GM19452 (cell line): ENCODE results near the gene FBN3.
A peak's percentile ranks its signal among the peaks of the same experiment; 100 is the strongest.
"Not testable (repeated sequence)": the region's sequence is repeated elsewhere in the genome, so short reads cannot be mapped to it uniquely, and the experiment has no call there.

Experiments used
- ATAC-seq: cut with Tn5 transposase; IDR thresholded peaks from one replicate; pipeline ENCODE4 v1.9.1; 2021; ENCODE audit not compliant: unreplicated experiment

FBN3 gene

DNA sequence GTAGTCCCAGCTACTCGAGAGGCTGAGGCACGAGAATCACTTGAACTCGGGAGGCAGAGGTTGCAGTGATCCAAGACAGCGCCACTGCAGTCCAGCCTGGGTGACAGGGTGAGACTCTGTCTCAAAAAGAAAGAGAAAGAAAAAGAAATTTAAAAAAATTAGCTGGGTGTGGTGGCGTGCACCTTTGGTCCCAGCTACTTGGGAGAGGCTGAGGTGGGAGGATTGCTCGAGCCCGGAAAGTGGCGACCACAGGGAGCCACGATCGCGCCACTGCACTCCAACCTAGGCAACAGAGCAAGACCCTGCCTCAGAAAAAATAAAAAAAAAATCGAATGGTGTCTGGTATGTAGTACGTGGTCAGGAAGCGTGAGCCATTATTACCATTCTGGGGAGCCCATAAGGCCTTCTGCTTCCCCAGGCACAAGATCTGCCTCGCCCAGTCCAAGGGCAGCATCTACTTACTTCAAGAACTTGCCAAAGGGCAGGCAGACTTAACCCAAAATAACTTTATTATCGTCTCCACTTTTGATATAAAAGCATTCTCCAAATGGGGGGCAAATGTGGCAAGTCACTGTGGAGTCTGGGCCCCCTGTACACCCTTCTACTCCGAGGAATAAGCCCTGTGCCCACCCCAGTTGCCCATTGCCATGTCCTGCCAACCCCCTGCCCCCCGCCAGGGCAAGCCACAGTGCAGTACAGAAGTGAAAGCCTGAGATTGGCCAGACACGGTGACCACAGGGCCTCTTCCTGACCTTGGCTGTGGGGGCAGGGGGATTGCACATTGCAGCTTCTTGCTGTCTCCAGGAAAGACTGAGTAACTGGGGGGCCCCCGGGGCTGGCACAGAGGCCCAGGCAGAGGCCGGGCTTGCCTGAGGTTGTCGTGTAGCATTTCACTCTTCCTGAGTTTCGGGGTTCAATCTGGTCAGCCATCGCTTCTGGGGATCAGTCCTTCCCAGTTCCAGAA lies 84.2 kb downstream of the FBN3 start:
- ATAC-seq, result no peak

DNA sequence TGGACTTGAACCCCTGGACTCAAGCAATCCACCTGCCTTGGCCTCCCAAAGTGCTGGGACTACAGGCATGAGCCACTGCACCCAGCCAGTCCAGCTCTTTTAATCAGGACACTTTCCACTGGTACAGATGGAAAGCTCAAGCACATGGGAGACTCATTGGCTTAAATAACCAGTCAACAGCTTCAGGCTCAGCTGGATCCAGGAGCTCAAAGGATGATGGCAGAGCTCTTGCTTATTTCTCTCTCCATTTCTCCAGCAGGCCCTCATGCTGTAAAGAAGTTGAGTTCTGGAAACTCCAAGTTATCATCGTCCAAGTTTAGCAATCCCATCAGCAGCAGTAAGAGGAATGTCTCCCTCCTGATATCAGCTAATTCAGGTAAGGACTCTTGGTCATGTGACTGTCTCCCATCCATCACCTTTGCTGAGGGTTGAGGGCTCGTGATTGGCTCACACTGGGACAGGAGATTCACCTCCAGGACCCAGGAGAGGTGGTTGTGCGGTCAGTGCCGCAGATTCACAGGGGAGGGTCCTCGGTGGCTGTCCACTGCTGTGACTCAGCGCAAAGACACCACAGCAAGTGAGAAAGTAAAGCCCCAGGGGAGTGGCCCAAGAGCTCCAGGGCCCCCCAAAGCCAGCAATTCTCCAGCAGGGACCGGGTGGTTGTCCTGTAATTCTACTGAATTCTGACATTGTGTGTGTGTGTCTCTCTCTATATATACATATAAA lies 91.7 kb downstream of the FBN3 start:
- ATAC-seq, result no peak

DNA sequence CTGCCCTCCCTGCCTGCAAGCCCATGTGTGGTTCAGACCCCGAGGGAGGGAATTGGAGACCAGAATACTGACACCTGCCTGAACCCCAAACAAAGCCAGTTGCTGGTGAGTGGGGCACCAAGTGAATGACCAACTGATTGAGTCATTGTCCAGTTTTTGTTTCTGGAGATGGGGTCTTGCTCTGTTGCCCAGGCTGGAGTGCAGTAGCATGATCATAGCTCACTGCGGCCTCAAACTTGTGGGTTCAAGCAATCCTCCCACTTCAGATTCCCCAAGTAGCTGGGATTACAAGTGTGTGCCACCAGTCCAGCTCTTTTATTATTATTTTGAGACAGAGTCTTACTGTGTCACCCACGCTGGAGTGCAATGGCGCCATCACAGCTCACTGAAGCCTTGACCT lies 92.9 kb downstream of the FBN3 start:
- no peak for ATAC-seq

GRCh38 chr19:8054169-8054568 lies 95.2 kb downstream of the FBN3 start:
- no peak for ATAC-seq

DNA sequence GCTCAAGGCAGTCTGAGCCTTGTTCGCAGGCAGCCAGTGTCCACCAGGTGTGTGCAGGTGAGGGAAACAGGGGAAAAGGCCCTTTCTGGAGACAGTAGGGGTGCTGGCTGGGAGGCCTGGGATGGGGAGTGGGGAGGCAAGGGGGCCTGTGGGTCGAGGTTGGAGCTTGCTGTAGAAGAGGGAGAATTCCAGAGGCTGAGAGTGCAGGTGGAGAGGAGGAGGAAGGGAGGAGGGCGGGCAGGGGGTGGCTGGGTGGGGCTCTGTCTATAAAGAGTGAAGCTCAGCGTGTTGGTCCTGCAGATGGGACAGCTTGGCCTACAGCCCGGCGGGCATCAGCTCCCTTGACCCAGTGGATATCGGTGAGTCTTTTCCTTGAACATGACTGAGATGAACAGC lies 96.9 kb downstream of the FBN3 start, which contains the start of gene CCL25:
Gene CCL25 (plus strand): TSS at position 297 of the 396 bp plus-strand sequence. CDS start 290 bp downstream, outside the sequence.
- no peak for ATAC-seq

- peak; percentile 81 for ATAC-seq
Measured at GRCh38 chr19:8050274-8051096, 98.9 kb downstream of the FBN3 start.

GRCh38 chr19:8046569-8047165 lies 102.7 kb downstream of the FBN3 start:
- no peak for ATAC-seq

DNA sequence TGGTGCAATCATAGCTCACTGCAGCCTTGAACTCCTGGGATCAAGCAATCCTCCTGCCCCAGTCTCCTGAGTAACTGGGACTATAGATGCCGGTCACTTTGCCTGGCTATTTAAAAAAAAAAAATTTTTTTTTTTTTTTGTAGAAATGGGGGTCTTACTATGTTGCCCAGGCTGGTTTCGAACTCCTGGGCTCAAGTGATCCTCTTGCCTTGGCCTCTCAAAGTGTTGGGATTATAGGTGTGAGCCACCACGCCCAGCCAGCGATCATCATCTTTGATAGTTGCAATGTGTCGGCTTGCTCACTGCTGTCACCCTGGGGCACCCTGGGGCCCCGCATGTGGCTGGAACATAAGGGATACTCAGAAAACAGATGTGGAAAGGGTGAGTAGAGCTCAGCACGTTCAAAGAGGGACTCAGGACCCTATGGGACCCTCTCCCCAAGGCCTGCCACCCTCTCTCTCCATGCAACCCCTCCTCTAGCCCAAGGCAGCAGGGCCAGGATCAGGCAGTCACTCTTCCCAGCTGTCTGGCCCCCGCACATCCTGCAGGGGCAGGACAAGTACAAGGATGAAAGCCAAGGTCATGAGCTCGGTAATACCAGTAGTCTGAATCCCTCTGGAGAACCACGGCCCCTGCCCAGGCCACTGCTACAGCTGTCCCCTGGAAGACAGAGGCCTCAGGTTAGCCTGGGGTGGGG lies 103.4 kb downstream of the FBN3 start:
- no peak for ATAC-seq

DNA sequence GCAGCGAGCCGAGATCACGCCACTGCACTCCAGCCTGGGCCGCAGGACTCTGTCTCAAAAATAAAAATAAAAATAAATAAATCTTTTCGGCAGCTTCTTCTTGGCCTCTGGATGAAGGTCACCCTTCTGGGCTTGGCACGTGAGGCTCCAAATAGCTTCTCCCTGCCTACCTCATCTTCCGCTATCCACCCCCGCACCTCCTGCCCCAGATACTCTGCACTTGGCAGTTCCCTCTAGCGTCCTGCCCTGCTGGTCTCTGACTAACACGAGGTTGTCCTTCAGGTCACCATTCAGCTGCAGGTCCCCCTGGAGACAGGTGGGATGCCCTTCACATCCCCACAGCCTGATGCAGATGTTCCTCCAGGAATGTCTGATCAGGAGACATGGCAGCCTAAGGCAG lies 105.4 kb downstream of the FBN3 start:
- ATAC-seq, result no peak

DNA sequence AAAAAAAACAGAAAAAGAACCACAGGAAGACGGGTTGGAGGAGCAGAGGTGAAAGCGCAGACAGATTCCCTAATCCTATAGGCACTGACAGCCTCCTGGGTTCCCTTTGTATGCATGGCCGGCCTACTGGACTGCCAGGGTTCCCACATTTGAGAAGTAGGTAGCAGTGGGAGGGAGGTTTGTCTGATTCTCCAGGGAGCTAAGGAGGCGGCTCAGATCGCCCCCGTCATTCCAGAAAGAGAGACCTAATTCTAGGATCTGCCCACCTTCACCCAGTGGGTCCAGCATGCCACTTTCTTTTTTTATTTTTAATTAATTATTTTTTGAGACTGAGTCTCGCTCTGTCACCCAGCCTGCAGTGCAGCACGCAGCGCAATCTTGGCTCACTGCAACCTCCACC lies 106.5 kb downstream of the FBN3 start:
- no peak for ATAC-seq

DNA sequence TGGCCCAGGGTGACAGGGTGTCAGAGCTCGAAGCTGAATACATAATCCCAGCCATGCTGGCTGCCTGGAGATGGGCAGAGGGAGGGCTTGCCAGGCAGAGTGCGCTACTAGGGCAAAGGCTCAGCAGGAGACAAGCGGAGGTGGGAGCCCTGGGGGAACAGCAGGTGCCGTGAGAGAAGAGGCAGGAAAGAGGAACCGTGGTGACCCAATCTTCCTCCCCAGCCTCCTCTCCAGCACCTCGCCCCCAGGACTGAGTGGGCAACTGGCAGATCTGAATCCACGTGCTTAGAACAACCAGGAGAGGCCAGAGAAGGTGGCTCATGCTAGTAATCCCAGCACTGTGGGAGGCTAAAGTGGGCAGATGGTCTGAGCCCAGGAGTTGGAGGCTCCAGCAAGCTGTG lies 107.9 kb downstream of the FBN3 start:
- ATAC-seq, result no peak

- ATAC-seq, result no peak
Measured at GRCh38 chr19:8039231-8039630, 110.2 kb downstream of the FBN3 start.

GRCh38 chr19:8038815-8039214 lies 110.6 kb downstream of the FBN3 start:
- no peak for ATAC-seq

GRCh38 chr19:8036434-8037099 lies 112.8 kb downstream of the FBN3 start:
- ATAC-seq, result no peak

GRCh38 chr19:8034178-8034525 lies 115.2 kb downstream of the FBN3 start:
- ATAC-seq, result no peak

DNA sequence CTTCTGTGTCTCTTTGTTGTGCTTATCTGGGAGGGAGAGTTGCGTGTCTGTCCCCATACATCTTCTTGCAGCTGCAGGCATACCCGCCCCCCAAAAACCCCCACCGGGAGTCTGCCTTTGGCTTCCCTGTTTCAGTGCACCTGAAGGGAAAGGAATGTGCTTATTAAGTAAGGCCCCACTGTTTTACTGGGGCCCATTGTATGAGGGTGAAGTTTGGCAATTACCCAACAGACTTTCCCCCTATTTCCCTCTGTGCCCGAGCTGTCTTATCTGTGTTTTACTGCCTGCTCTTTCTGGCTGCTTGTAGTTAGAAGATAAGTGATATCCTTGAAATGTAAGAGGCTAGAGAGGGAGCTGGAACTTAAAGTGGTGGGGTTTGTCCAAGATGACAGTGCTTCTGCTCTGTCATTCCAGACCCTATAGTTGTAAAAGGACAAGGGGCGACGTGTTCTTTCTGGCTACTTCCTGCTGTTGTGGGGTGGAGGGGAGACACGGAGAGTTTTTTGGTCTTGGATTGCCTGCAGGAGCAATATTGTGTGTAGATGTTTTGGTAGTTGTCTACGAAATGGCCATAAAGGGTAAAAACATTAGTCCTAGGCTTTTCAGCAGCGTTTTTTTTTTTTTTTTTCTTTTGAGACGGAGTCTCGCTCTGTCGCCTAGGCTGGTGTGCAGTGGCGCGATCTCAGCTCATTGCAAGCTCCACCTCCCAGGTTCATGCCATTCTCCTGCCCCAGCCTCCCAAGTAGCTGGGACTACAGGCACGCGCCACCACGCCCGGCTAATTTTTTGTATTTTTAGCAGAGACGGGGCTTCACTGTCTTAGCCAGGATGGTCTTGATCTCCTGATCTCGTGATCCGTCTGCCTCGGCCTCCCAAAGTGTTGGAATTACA lies 115.9 kb downstream of the FBN3 start:
- ATAC-seq, result not testable (repeated sequence)

DNA sequence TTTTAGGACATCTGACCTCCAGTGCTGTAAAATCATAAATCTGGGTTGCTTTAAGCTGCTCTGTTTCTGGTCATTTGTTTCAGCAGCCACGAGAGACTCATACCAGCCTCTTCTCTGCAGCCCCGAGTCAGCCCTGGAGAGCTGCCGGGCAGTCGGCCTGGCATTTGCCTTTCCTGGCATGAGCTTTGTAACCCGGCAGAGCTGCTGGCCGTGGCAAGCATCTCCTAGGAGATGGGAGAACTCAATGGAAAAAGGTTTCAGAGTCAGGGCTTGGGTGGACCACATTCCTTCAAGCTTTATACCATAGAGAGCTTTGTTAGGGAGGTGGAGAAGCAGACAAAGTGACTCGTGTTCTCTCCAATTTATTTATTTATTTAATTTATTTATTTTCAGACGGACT lies 118.4 kb downstream of the FBN3 start:
- ATAC-seq, result no peak

DNA sequence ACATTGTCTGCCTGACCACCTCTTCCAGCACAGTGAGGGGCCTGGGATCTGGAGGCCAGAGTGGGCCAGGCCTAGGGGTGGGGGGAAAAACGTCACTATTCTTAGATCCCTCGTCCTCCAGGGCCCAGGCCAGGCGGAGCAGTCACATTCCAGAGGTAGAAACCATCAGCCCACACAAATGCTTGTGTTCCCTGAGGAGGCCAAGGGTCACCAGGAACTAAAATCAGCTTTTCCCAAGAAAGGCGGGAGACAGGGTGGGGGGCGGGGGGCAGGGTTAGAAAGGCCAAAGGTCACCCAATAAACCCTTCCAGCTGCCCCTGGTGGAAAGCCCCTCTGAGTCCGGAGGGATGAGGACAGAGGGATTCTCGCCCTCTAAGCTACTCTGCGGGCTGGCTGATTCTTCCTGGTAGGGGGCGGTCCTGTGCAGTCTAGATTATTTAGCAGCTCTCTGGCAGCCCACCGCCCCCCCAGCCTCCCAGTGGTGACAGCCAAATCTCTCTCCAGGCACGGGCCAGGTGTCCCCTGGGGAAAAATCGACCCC lies 120.4 kb downstream of the FBN3 start:
- ATAC-seq, result no peak
